Measurements from ENCODE around the gene PACS1. TPM values are rescaled to one million over a fixed set of nuclear protein-coding genes. Genes with fewer than 3 reads are reported as not detected.
"Not testable (repeated sequence)": the region's sequence is repeated elsewhere in the genome, so short reads cannot be mapped to it uniquely, and the experiment has no call there.

Gene PACS1
- total RNA-seq, 1 donor from 2014 or later: 86.9 TPM

DNA sequence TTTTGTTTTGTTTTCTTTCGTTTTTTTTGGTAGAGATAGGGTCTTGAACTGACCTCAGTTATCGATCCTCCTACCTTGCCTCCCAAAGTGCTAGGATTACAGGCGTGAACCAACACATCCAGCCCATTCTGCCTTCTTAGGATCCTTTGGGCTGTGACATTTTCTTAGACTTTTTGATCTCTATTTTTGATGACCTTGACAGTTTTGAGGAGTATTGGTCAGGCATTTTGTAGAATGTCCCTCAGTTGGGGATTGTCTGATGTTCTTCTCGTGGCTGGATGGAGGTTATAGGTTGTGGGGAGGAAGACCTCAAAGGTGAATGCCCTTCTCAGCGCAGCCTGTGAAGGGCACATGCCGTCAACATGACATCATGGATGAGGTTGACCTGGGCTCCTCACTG, 178.8 kb downstream of the PACS1 start:
- FAIRE-seq (no peak), DNase-seq (ENCODE audit: low read depth) (no peak)
- no peaks in the 10 kb centered on the region for H3K4me1 ChIP-seq (ENCODE audit: insufficient read depth, low read length)
- H3K36me3 ChIP-seq (ENCODE audit: insufficient read depth, low read length): peaks cover 3% of the 10 kb centered on the region
- H3K79me2 ChIP-seq (ENCODE audit: insufficient read depth, low read length): no peaks in the 10 kb centered on the region
- no peaks in the 10 kb centered on the region for H3K4me1 Mint-ChIP-seq (ENCODE audit: low read depth, unreplicated experiment)
- H3K9me3 ChIP-seq (ENCODE audit: insufficient read depth, low read depth, low read length): no peaks in the 10 kb centered on the region
- no peaks in the 10 kb centered on the region for H3K9me3 Mint-ChIP-seq (ENCODE audit: unreplicated experiment)
- no peaks in the 10 kb centered on the region for H3K27me3 Mint-ChIP-seq (ENCODE audit: low read depth, unreplicated experiment)
- H2AFZ ChIP-seq (ENCODE audit: low read depth, low read length): no peak overlapping the region
- no peak overlapping the region for H3K27ac Mint-ChIP-seq (ENCODE audit: unreplicated experiment)
- no peak for TF ChIP-seq EZH2 (IDR thresholded peaks at IDR 0.05; ENCODE audit: insufficient read depth, low read length)
- TF ChIP-seq, protein P1, sequence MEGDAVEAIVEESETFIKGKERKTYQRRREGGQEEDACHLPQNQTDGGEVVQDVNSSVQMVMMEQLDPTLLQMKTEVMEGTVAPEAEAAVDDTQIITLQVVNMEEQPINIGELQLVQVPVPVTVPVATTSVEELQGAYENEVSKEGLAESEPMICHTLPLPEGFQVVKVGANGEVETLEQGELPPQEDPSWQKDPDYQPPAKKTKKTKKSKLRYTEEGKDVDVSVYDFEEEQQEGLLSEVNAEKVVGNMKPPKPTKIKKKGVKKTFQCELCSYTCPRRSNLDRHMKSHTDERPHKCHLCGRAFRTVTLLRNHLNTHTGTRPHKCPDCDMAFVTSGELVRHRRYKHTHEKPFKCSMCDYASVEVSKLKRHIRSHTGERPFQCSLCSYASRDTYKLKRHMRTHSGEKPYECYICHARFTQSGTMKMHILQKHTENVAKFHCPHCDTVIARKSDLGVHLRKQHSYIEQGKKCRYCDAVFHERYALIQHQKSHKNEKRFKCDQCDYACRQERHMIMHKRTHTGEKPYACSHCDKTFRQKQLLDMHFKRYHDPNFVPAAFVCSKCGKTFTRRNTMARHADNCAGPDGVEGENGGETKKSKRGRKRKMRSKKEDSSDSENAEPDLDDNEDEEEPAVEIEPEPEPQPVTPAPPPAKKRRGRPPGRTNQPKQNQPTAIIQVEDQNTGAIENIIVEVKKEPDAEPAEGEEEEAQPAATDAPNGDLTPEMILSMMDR (IDR thresholded peaks at IDR 0.05; ENCODE audit: insufficient read depth, low read depth, low read length): no peak
- no peak overlapping the region for H3K27ac ChIP-seq (ENCODE audit: low read depth, low read length)
- H3K36me3 Mint-ChIP-seq (ENCODE audit: low read depth, unreplicated experiment): peaks cover 38% of the 10 kb centered on the region
- H3K4me2 ChIP-seq (ENCODE audit: low read length): no peak overlapping the region
- no peak overlapping the region for H3K4me3 Mint-ChIP-seq (ENCODE audit: unreplicated experiment)
- H3K27me3 ChIP-seq (ENCODE audit: insufficient read depth, low read length): no peaks in the 10 kb centered on the region
- H3K9ac ChIP-seq (ENCODE audit: low read length): no peak overlapping the region
- no peaks in the 10 kb centered on the region for H4K20me1 ChIP-seq (ENCODE audit: insufficient read depth, low read length)
- H3K4me3 ChIP-seq (ENCODE audit: insufficient read depth, low read depth, low read length): no peak overlapping the region

DNA sequence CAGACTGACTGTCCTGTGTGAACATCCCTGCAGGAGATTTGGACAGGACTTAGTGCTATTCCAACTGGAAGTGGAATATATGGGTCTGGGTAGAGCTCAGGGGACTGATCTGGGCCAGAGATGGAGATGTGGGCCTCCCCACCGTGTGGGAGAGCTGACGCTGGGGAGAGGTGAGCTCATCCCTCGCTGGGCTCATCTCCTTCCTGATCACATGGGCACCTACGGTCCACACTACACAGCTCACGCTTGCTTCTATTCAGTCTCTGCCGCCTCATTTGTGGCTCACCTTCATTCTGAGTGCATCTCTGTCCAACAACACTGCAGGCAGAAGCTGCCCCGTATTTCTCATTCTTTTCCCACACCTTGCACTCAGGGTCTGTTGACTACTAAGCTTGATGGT, 181.7 kb downstream of the PACS1 start:
- Mint-ChIP-seq H3K36me3 (ENCODE audit: low read depth, unreplicated experiment) (peaks cover 26% of the 10 kb centered on the region), H3K4me3 (ENCODE audit: unreplicated experiment) (no peak overlapping the region), H3K27me3 (ENCODE audit: low read depth, unreplicated experiment) (no peaks in the 10 kb centered on the region), H3K27ac (ENCODE audit: unreplicated experiment) (no peak overlapping the region), H3K9me3 (ENCODE audit: unreplicated experiment) (no peaks in the 10 kb centered on the region), H3K4me1 (ENCODE audit: low read depth, unreplicated experiment) (peaks cover 3% of the 10 kb centered on the region)
- no peak overlapping the region for H2AFZ ChIP-seq (ENCODE audit: low read depth, low read length)
- no peak for DNase-seq (ENCODE audit: low read depth)
- H3K79me2 ChIP-seq (ENCODE audit: insufficient read depth, low read length): no peaks in the 10 kb centered on the region
- H3K9me3 ChIP-seq (ENCODE audit: insufficient read depth, low read depth, low read length): no peaks in the 10 kb centered on the region
- H3K4me3 ChIP-seq (ENCODE audit: insufficient read depth, low read depth, low read length): no peak overlapping the region
- H3K4me2 ChIP-seq (ENCODE audit: low read length): no peak overlapping the region
- peaks cover 3% of the 10 kb centered on the region for H3K36me3 ChIP-seq (ENCODE audit: insufficient read depth, low read length)
- no peak overlapping the region for H3K27ac ChIP-seq (ENCODE audit: low read depth, low read length)
- H3K9ac ChIP-seq (ENCODE audit: low read length): no peak overlapping the region
- peaks cover 4% of the 10 kb centered on the region for H3K4me1 ChIP-seq (ENCODE audit: insufficient read depth, low read length)
- H4K20me1 ChIP-seq (ENCODE audit: insufficient read depth, low read length): no peaks in the 10 kb centered on the region
- no peak for TF ChIP-seq EZH2 (IDR thresholded peaks at IDR 0.05; ENCODE audit: insufficient read depth, low read length)
- TF ChIP-seq, protein P1 (IDR thresholded peaks at IDR 0.05; ENCODE audit: insufficient read depth, low read depth, low read length): no peak
- FAIRE-seq: no peak
- H3K27me3 ChIP-seq (ENCODE audit: insufficient read depth, low read length): no peaks in the 10 kb centered on the region

DNA sequence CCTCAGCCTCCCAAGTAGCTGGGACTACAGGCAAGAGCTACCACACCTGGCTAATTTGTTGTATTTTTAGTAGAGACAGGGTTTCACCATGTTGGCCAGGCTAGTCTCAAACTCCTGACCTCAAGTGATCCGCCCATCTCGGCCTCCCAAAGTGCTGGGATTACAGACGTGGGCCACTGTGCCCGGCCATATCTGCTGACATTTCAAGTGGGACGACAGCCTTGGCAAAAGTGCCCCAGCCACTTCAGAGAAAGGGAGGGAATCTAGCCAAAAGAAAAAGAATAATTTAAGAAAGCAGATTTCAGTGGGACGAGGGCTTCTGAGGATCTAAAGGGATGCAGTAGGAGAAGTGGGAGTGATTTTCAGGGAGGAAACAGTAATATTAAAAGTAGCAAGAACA, 183.0 kb downstream of the PACS1 start:
- H3K9ac ChIP-seq (ENCODE audit: low read length); H3K4me1 ChIP-seq (ENCODE audit: insufficient read depth, low read length); H3K27me3 Mint-ChIP-seq (ENCODE audit: low read depth, unreplicated experiment); H3K4me1 Mint-ChIP-seq (ENCODE audit: low read depth, unreplicated experiment); H3K79me2 ChIP-seq (ENCODE audit: insufficient read depth, low read length); H3K9me3 ChIP-seq (ENCODE audit: insufficient read depth, low read depth, low read length); H3K9me3 Mint-ChIP-seq (ENCODE audit: unreplicated experiment); FAIRE-seq; H4K20me1 ChIP-seq (ENCODE audit: insufficient read depth, low read length); H3K4me3 Mint-ChIP-seq (ENCODE audit: unreplicated experiment); H2AFZ ChIP-seq (ENCODE audit: low read depth, low read length); H3K36me3 ChIP-seq (ENCODE audit: insufficient read depth, low read length); H3K27me3 ChIP-seq (ENCODE audit: insufficient read depth, low read length); H3K27ac ChIP-seq (ENCODE audit: low read depth, low read length); H3K4me3 ChIP-seq (ENCODE audit: insufficient read depth, low read depth, low read length); DNase-seq (ENCODE audit: low read depth); H3K4me2 ChIP-seq (ENCODE audit: low read length); H3K27ac Mint-ChIP-seq (ENCODE audit: unreplicated experiment): not testable (repeated sequence)
- H3K36me3 Mint-ChIP-seq (ENCODE audit: low read depth, unreplicated experiment): peaks cover 15% of the 10 kb centered on the region

Measured in astrocyte (in vitro differentiated cells and primary cell).